Measurements from ENCODE around the gene ST3GAL5. TPM values are rescaled to one million over a fixed set of nuclear protein-coding genes. Genes with fewer than 3 reads are reported as not detected.

Gene ST3GAL5
- total RNA-seq, 1 donor from 2014 or later, result 9.9 TPM

GRCh38 chr2:85790032-85790431, 98.8 kb downstream of the ST3GAL5 start:
- H4K20me1 ChIP-seq (ENCODE audit: low read depth), result no peaks in the 10 kb centered on the region
- no peak for DNase-seq (ENCODE audit: low spot score)
- no peak for TF ChIP-seq EZH2phosphoT487 (IDR thresholded peaks at IDR 0.05)
- TF ChIP-seq, protein P1, sequence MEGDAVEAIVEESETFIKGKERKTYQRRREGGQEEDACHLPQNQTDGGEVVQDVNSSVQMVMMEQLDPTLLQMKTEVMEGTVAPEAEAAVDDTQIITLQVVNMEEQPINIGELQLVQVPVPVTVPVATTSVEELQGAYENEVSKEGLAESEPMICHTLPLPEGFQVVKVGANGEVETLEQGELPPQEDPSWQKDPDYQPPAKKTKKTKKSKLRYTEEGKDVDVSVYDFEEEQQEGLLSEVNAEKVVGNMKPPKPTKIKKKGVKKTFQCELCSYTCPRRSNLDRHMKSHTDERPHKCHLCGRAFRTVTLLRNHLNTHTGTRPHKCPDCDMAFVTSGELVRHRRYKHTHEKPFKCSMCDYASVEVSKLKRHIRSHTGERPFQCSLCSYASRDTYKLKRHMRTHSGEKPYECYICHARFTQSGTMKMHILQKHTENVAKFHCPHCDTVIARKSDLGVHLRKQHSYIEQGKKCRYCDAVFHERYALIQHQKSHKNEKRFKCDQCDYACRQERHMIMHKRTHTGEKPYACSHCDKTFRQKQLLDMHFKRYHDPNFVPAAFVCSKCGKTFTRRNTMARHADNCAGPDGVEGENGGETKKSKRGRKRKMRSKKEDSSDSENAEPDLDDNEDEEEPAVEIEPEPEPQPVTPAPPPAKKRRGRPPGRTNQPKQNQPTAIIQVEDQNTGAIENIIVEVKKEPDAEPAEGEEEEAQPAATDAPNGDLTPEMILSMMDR (IDR thresholded peaks at IDR 0.05), result no peak
- no peak for TF ChIP-seq EZH2 (IDR thresholded peaks at IDR 0.05)
- no peaks in the 10 kb centered on the region for H3K9me3 ChIP-seq (ENCODE audit: low read depth)
- H3K27me3 ChIP-seq, result peaks cover 8% of the 10 kb centered on the region
- Mint-ChIP-seq H3K4me3 (no peak overlapping the region), H3K9me3 (no peaks in the 10 kb centered on the region), H3K4me1 (peaks cover 58% of the 10 kb centered on the region), H3K27me3 (ENCODE audit: insufficient read depth, low read depth) (peaks cover 8% of the 10 kb centered on the region), H3K27ac (no peak overlapping the region), H3K36me3 (no peaks in the 10 kb centered on the region)
- no peak overlapping the region for H3K4me2 ChIP-seq
- H2AFZ ChIP-seq (replicated peaks), result no peak overlapping the region
- H3K4me1 ChIP-seq, result no peaks in the 10 kb centered on the region
- no peak overlapping the region for H3K27ac ChIP-seq
- peaks cover under 1% of the 10 kb centered on the region for H3F3A ChIP-seq (ENCODE audit: low read depth)
- H3K4me3 ChIP-seq, result no peak overlapping the region
- H3K9ac ChIP-seq, result no peak overlapping the region
- H3K79me2 ChIP-seq (ENCODE audit: low read depth), result no peaks in the 10 kb centered on the region
- no peaks in the 10 kb centered on the region for H3K36me3 ChIP-seq

DNA sequence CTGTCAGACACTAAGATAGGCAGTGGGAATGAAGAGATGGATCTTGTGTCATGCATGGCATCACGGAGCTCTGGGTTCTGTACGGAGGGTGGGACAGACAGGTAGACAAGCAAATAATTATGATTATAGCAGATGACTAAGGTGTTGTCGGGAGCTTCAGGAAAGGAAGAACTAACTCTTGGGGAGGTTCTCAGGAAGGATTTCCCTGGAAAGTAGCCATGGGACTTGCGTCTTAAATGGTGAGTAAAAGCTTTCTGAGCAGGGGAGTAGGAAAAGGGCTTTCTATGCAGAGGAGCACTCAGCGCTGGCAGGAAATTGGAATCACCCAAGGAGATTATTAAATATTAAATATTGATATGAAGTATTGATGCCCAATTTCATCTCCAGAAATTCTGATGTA, 99.5 kb downstream of the ST3GAL5 start:
- Histone ChIP-seq H3K27me3 (peaks cover 8% of the 10 kb centered on the region), H3K27ac (no peak overlapping the region), H2AFZ (replicated peaks) (no peak overlapping the region), H3K4me1 (no peaks in the 10 kb centered on the region), H3K9ac (no peak overlapping the region), H3K4me2 (no peak overlapping the region), H3K9me3 (ENCODE audit: low read depth) (no peaks in the 10 kb centered on the region), H3K79me2 (ENCODE audit: low read depth) (no peaks in the 10 kb centered on the region), H4K20me1 (ENCODE audit: low read depth) (no peaks in the 10 kb centered on the region), H3K4me3 (no peak overlapping the region), H3F3A (ENCODE audit: low read depth) (peaks cover 6% of the 10 kb centered on the region), H3K36me3 (no peaks in the 10 kb centered on the region)
- TF ChIP-seq, protein P1 (IDR thresholded peaks at IDR 0.05), result no peak
- TF ChIP-seq EZH2 (IDR thresholded peaks at IDR 0.05), result no peak
- TF ChIP-seq EZH2phosphoT487 (IDR thresholded peaks at IDR 0.05), result no peak
- no peak overlapping the region for H3K4me3 Mint-ChIP-seq
- peaks cover 58% of the 10 kb centered on the region for H3K4me1 Mint-ChIP-seq
- H3K36me3 Mint-ChIP-seq, result peaks cover 2% of the 10 kb centered on the region
- no peak overlapping the region for H3K27ac Mint-ChIP-seq
- no peaks in the 10 kb centered on the region for H3K9me3 Mint-ChIP-seq
- no peak for DNase-seq (ENCODE audit: low spot score)
- H3K27me3 Mint-ChIP-seq (ENCODE audit: insufficient read depth, low read depth), result peaks cover 8% of the 10 kb centered on the region

GRCh38 chr2:85788603-85789002, 100.2 kb downstream of the ST3GAL5 start:
- Histone ChIP-seq H3F3A (ENCODE audit: low read depth) (peaks cover 6% of the 10 kb centered on the region), H3K36me3 (no peaks in the 10 kb centered on the region), H3K9ac (no peak overlapping the region), H3K27me3 (peaks cover 8% of the 10 kb centered on the region), H2AFZ (replicated peaks) (no peak overlapping the region), H3K4me3 (no peak overlapping the region), H3K4me1 (no peaks in the 10 kb centered on the region), H4K20me1 (ENCODE audit: low read depth) (no peaks in the 10 kb centered on the region), H3K4me2 (no peak overlapping the region), H3K27ac (no peak overlapping the region), H3K9me3 (ENCODE audit: low read depth) (no peaks in the 10 kb centered on the region), H3K79me2 (ENCODE audit: low read depth) (no peaks in the 10 kb centered on the region)
- Mint-ChIP-seq H3K27ac (no peak overlapping the region), H3K27me3 (ENCODE audit: insufficient read depth, low read depth) (peaks cover 8% of the 10 kb centered on the region), H3K4me1 (peaks cover 57% of the 10 kb centered on the region), H3K36me3 (peaks cover 2% of the 10 kb centered on the region), H3K4me3 (no peak overlapping the region), H3K9me3 (no peaks in the 10 kb centered on the region)
- no peak for DNase-seq (ENCODE audit: low spot score)
- TF ChIP-seq, protein P1 (IDR thresholded peaks at IDR 0.05), result no peak
- no peak for TF ChIP-seq EZH2phosphoT487 (IDR thresholded peaks at IDR 0.05)
- TF ChIP-seq EZH2 (IDR thresholded peaks at IDR 0.05), result no peak

Data from neural progenitor cell (in vitro differentiated cells).